Measurements from ENCODE around the gene RCVRN.

RCVRN gene

GRCh38 chr17:9908649-9909042 is 3.6 kb upstream of the RCVRN start:
- H3K27ac ChIP-seq = peak overlapping the region in 1 of 11 experiments; percentile 14; a peak in 1 of 22 replicates
- H4K20me1 ChIP-seq = peaks cover 0 to 74% (median 37%) of the 10 kb centered on the region in 11 experiments; a peak in 15 of 22 replicates
- H3K9ac ChIP-seq = no peak overlapping the region
- peaks cover 7 to 27% (median 22%) of the 10 kb centered on the region in 11 experiments for H3K36me3 ChIP-seq
- peak overlapping the region in 8 of 11 experiments; percentile 20 to 59 (median 45); a peak in 13 of 22 replicates for H3K4me2 ChIP-seq
- H3K27me3 ChIP-seq = no peaks in the 10 kb centered on the region
- no peaks in the 10 kb centered on the region for H3K9me3 ChIP-seq (replicated peaks in 1 of 11)
- peaks cover 0 to 60% (median 55%) of the 10 kb centered on the region in 10 experiments; a peak in 18 of 20 replicates for H3K4me1 ChIP-seq
- no peak overlapping the region for H3K4me3 ChIP-seq
- no peak for TF ChIP-seq Cebpa-rat (IDR thresholded peaks at IDR 0.05)

GRCh38 chr17:9907883-9908648 is 3.0 kb upstream of the RCVRN start:
- H3K9ac ChIP-seq = no peak overlapping the region
- H3K4me1 ChIP-seq = peaks cover 0 to 54% (median 51%) of the 10 kb centered on the region in 10 experiments; a peak in 18 of 20 replicates
- H4K20me1 ChIP-seq = peaks cover 0 to 68% (median 31%) of the 10 kb centered on the region in 11 experiments; a peak in 15 of 22 replicates
- peak overlapping the region in 7 of 11 experiments; percentile 33 to 59 (median 46); a peak in 13 of 22 replicates for H3K4me2 ChIP-seq
- H3K27ac ChIP-seq = peak overlapping the region in 1 of 11 experiments; percentile 14; a peak in 1 of 22 replicates
- no peak overlapping the region for H3K4me3 ChIP-seq
- peaks cover 1 to 21% (median 16%) of the 10 kb centered on the region in 11 experiments; a peak in 21 of 22 replicates for H3K36me3 ChIP-seq
- TF ChIP-seq Cebpa-rat (IDR thresholded peaks at IDR 0.05) = no peak
- H3K9me3 ChIP-seq (replicated peaks in 1 of 11) = no peaks in the 10 kb centered on the region
- H3K27me3 ChIP-seq = no peaks in the 10 kb centered on the region

GRCh38 chr17:9907131-9907530 is 2.1 kb upstream of the RCVRN start:
- peaks cover 0 to 12% (median 7%) of the 10 kb centered on the region in 11 experiments; a peak in 17 of 22 replicates for H3K36me3 ChIP-seq
- H3K9me3 ChIP-seq (replicated peaks in 1 of 11) = no peaks in the 10 kb centered on the region
- H3K9ac ChIP-seq = no peak overlapping the region
- H3K4me1 ChIP-seq = peaks cover 0 to 46% (median 42%) of the 10 kb centered on the region in 10 experiments; a peak in 18 of 20 replicates
- H3K4me3 ChIP-seq = no peak overlapping the region
- H3K4me2 ChIP-seq = no peak overlapping the region
- no peak for TF ChIP-seq Cebpa-rat (IDR thresholded peaks at IDR 0.05)
- H3K27me3 ChIP-seq = no peaks in the 10 kb centered on the region
- H3K27ac ChIP-seq = no peak overlapping the region
- H4K20me1 ChIP-seq = peaks cover 0 to 59% (median 22%) of the 10 kb centered on the region in 11 experiments; a peak in 15 of 22 replicates

- TF ChIP-seq Cebpa-rat (IDR thresholded peaks at IDR 0.05) = no peak
Measured at GRCh38 chr17:9906616-9907015, 1.5 kb upstream of the RCVRN start.

GRCh38 chr17:9905902-9906301 is 831 bp upstream of the RCVRN start:
- Histone ChIP-seq H3K9me3 (replicated peaks in 1 of 11) (no peaks in the 10 kb centered on the region), H3K36me3 (peaks cover 0 to 3% (median 0%) of the 10 kb centered on the region in 11 experiments; a peak in 3 of 22 replicates), H3K27ac (no peak overlapping the region), H3K4me3 (no peak overlapping the region), H3K4me2 (no peak overlapping the region), H4K20me1 (peaks cover 0 to 46% (median 11%) of the 10 kb centered on the region in 11 experiments; a peak in 13 of 22 replicates), H3K27me3 (no peaks in the 10 kb centered on the region), H3K4me1 (peaks cover 0 to 33% (median 29%) of the 10 kb centered on the region in 10 experiments; a peak in 16 of 20 replicates), H3K9ac (no peak overlapping the region)
- no peak for TF ChIP-seq Cebpa-rat (IDR thresholded peaks at IDR 0.05)

More at GRCh38 chr17:9906616-9907015, 1.5 kb upstream of the RCVRN start:
- Histone ChIP-seq H3K27me3 (no peaks in the 10 kb centered on the region), H3K9ac (no peak overlapping the region), H3K27ac (no peak overlapping the region), H3K4me1 (peaks cover 0 to 41% (median 37%) of the 10 kb centered on the region in 10 experiments; a peak in 18 of 20 replicates), H3K4me3 (no peak overlapping the region), H4K20me1 (peaks cover 0 to 54% (median 18%) of the 10 kb centered on the region in 11 experiments; a peak in 15 of 22 replicates), H3K36me3 (peaks cover 0 to 7% (median 2%) of the 10 kb centered on the region in 11 experiments; a peak in 11 of 22 replicates), H3K9me3 (replicated peaks in 1 of 11) (no peaks in the 10 kb centered on the region), H3K4me2 (no peak overlapping the region)

GRCh38 chr17:9904277-9905077 is 594 bp downstream of the RCVRN start:
- no peak overlapping the region for H3K27ac ChIP-seq
- no peaks in the 10 kb centered on the region for H3K9me3 ChIP-seq (replicated peaks in 1 of 11)
- no peak overlapping the region for H3K4me2 ChIP-seq
- TF ChIP-seq Cebpa-rat (IDR thresholded peaks at IDR 0.05) = no peak
- H3K9ac ChIP-seq = no peak overlapping the region
- H3K27me3 ChIP-seq = no peaks in the 10 kb centered on the region
- H4K20me1 ChIP-seq = peaks cover 0 to 36% (median 8%) of the 10 kb centered on the region in 11 experiments; a peak in 10 of 22 replicates
- peaks cover 0 to 19% (median 16%) of the 10 kb centered on the region in 10 experiments; a peak in 15 of 20 replicates for H3K4me1 ChIP-seq
- H3K4me3 ChIP-seq = no peak overlapping the region
- peaks cover 0 to 16% (median 0%) of the 10 kb centered on the region in 11 experiments; a peak in 9 of 22 replicates for H3K36me3 ChIP-seq

GRCh38 chr17:9902120-9902519 is 3.0 kb downstream of the RCVRN start:
- Histone ChIP-seq H3K4me2 (no peak overlapping the region), H3K27ac (no peak overlapping the region), H3K27me3 (no peaks in the 10 kb centered on the region), H3K4me1 (no peaks in the 10 kb centered on the region), H3K9ac (no peak overlapping the region), H4K20me1 (peaks cover 0 to 13% (median 0%) of the 10 kb centered on the region in 11 experiments; a peak in 2 of 22 replicates), H3K9me3 (replicated peaks in 1 of 11) (no peaks in the 10 kb centered on the region), H3K4me3 (no peak overlapping the region), H3K36me3 (peaks cover 0 to 36% (median 0%) of the 10 kb centered on the region in 11 experiments; a peak in 9 of 22 replicates)
- no peak for TF ChIP-seq Cebpa-rat (IDR thresholded peaks at IDR 0.05)

GRCh38 chr17:9900784-9901183 is 4.3 kb downstream of the RCVRN start:
- Histone ChIP-seq H3K9ac (no peak overlapping the region), H4K20me1 (peaks cover 0 to 4% (median 0%) of the 10 kb centered on the region in 11 experiments; a peak in 1 of 22 replicates), H3K4me1 (peaks cover 0 to 11% (median 0%) of the 10 kb centered on the region in 10 experiments; a peak in 7 of 20 replicates), H3K4me2 (no peak overlapping the region), H3K9me3 (replicated peaks in 1 of 11) (no peaks in the 10 kb centered on the region), H3K36me3 (peaks cover 0 to 36% (median 0%) of the 10 kb centered on the region in 11 experiments; a peak in 9 of 22 replicates), H3K4me3 (no peak overlapping the region), H3K27ac (no peak overlapping the region), H3K27me3 (no peaks in the 10 kb centered on the region)
- TF ChIP-seq Cebpa-rat (IDR thresholded peaks at IDR 0.05) = no peak

Measured in BLaER1 treated with 17β-estradiol and CSF1 and Interleukin-3, amounts not matched to agents 10 nM and 100 nM (cell line).